ENCODE measurements around the gene TAPBPL. TPM values are rescaled to one million over a fixed set of nuclear protein-coding genes. Genes with fewer than 3 reads are reported as not detected.

TAPBPL gene
- total and polyA plus RNA-seq, 2 of the 13 experiments (the other 11 are each of a cell fraction or from before 2014, with no cell fraction given): 10.0 to 14.5 TPM

- no peak for TF ChIP-seq TRAFD1 (CRISPR knock-in tag; IDR thresholded peaks at IDR 0.05; ENCODE audit: borderline replicate concordance)
- 0 out of 2 replicates have a peak, but pooled peaks have one; percentile 67 for TF ChIP-seq KLF9 (CRISPR knock-in tag; IDR thresholded peaks at IDR 0.05; ENCODE audit: low read depth)
- no peak for TF ChIP-seq SMARCC2 (IDR thresholded peaks at IDR 0.05)
- TF ChIP-seq PCBP1 (IDR thresholded peaks at IDR 0.05; ENCODE audit: borderline replicate concordance, low read depth, low read length): no peak
- no peak for TF ChIP-seq ZNF567 (CRISPR knock-in tag; IDR thresholded peaks at IDR 0.05; ENCODE audit: borderline replicate concordance)
- no peak for TF ChIP-seq MAZ (IDR thresholded peaks at IDR 0.05; ENCODE audit: borderline replicate concordance, low read depth, low read length)
- no peak for TF ChIP-seq MAZ (CRISPR knock-in tag; IDR thresholded peaks at IDR 0.05; ENCODE audit: low read depth)
- no peak for TF ChIP-seq ZFP41 (CRISPR knock-in tag; IDR thresholded peaks at IDR 0.05; ENCODE audit: borderline replicate concordance)
- TF ChIP-seq CREB3 (CRISPR knock-in tag; IDR thresholded peaks at IDR 0.05): no peak
- TF ChIP-seq NFRKB (IDR thresholded peaks at IDR 0.05): no peak
- no peak for TF ChIP-seq ZNF33A (CRISPR knock-in tag; IDR thresholded peaks at IDR 0.05; ENCODE audit: borderline replicate concordance)
- TF ChIP-seq SNAI1 (CRISPR knock-in tag; IDR thresholded peaks at IDR 0.05; ENCODE audit: borderline replicate concordance): no peak
- no peak for TF ChIP-seq HDAC1 (CRISPR knock-in tag; IDR thresholded peaks at IDR 0.05)
- no peak for TF ChIP-seq U2AF2 (IDR thresholded peaks at IDR 0.05; ENCODE audit: low read depth, low read length)
- TF ChIP-seq PRDM10 (CRISPR knock-in tag; IDR thresholded peaks at IDR 0.05; ENCODE audit: low read depth): no peak
- TF ChIP-seq ARHGAP35 (CRISPR knock-in tag; IDR thresholded peaks at IDR 0.05; ENCODE audit: borderline replicate concordance): no peak
These were observed 28.4 kb upstream of the TAPBPL start (continued) for GRCh38 chr12:6423267-6424007.

All from HepG2 (cell line).